Measurements from ENCODE around the gene MYLK4. TPM values are rescaled to one million over a fixed set of nuclear protein-coding genes. Genes with fewer than 3 reads are reported as not detected.

Gene MYLK4
- total and polyA plus RNA-seq, 2 of the 13 experiments (the other 11 are each of a cell fraction or from before 2014, with no cell fraction given), result 0.26 to 0.29 TPM

DNA sequence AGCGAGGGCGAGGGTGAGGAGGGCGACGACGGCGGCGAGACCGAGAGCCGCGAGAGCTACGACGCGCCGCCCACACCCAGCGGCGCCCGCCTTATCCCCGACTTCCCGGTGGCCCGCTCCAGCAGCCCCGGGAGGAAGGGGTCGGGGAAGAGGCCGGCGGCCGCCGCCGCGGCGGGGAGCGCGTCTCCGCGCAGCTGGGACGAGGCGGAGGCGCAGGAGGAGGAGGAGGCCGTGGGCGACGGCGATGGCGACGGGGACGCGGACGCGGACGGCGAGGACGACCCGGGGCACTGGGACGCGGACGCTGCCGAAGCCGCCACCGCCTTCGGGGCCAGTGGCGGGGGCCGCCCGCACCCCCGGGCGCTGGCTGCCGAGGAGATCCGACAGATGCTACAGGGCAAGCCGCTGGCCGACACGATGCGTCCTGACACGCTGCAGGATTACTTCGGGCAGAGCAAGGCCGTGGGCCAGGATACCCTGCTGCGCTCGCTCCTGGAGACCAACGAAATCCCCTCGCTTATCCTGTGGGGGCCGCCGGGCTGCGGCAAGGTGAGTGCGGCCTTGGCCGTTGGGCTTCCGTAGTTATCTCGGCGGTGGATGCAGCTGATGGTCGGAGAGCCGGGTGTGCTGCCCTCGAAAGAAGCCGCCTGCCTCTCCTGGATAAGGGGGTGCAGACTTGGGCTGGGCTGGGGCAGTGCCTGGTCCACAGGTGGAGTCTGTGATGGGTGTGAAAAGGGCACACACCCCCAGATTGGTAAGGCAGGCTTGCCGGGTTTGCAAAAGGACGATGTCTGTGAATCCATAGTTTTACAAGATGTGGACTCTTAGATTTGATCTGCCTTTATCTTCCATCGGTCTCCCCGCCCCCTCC is 15.4 kb upstream of the MYLK4 start (continued):
- TF ChIP-seq ZNF704 (CRISPR knock-in tag; IDR thresholded peaks at IDR 0.05; ENCODE audit: borderline replicate concordance), result 0 out of 2 replicates have a peak, but pooled peaks have one; percentile 4
- TF ChIP-seq ZFP1 (CRISPR knock-in tag; IDR thresholded peaks at IDR 0.05), result no peak
- TF ChIP-seq SALL1 (CRISPR knock-in tag; IDR thresholded peaks at IDR 0.05), result peak; percentile 73; the same call in 1 of the 2 replicates
- TF ChIP-seq ZNF619 (CRISPR knock-in tag; IDR thresholded peaks at IDR 0.05), result 0 out of 2 replicates have a peak, but pooled peaks have one; percentile 65
- no peak for TF ChIP-seq ZBTB44 (CRISPR knock-in tag; IDR thresholded peaks at IDR 0.05)
- 0 out of 2 replicates have a peak, but pooled peaks have one; percentile 76 for TF ChIP-seq ZNF558 (CRISPR knock-in tag; IDR thresholded peaks at IDR 0.05; ENCODE audit: borderline replicate concordance)
- TF ChIP-seq PITX1 (CRISPR knock-in tag; IDR thresholded peaks at IDR 0.05), result peak; percentile 66; the same call in 1 of the 2 replicates
- TF ChIP-seq, protein P1, sequence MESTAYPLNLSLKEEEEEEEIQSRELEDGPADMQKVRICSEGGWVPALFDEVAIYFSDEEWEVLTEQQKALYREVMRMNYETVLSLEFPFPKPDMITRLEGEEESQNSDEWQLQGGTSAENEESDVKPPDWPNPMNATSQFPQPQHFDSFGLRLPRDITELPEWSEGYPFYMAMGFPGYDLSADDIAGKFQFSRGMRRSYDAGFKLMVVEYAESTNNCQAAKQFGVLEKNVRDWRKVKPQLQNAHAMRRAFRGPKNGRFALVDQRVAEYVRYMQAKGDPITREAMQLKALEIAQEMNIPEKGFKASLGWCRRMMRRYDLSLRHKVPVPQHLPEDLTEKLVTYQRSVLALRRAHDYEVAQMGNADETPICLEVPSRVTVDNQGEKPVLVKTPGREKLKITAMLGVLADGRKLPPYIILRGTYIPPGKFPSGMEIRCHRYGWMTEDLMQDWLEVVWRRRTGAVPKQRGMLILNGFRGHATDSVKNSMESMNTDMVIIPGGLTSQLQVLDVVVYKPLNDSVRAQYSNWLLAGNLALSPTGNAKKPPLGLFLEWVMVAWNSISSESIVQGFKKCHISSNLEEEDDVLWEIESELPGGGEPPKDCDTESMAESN (CRISPR knock-in tag; conservative IDR thresholded peaks at IDR 0.05), result no peak
- TF ChIP-seq, protein P2, sequence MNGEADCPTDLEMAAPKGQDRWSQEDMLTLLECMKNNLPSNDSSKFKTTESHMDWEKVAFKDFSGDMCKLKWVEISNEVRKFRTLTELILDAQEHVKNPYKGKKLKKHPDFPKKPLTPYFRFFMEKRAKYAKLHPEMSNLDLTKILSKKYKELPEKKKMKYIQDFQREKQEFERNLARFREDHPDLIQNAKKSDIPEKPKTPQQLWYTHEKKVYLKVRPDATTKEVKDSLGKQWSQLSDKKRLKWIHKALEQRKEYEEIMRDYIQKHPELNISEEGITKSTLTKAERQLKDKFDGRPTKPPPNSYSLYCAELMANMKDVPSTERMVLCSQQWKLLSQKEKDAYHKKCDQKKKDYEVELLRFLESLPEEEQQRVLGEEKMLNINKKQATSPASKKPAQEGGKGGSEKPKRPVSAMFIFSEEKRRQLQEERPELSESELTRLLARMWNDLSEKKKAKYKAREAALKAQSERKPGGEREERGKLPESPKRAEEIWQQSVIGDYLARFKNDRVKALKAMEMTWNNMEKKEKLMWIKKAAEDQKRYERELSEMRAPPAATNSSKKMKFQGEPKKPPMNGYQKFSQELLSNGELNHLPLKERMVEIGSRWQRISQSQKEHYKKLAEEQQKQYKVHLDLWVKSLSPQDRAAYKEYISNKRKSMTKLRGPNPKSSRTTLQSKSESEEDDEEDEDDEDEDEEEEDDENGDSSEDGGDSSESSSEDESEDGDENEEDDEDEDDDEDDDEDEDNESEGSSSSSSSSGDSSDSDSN (CRISPR knock-in tag; IDR thresholded peaks at IDR 0.05), result peak; percentile 83
- peak; percentile 39; the same call in 1 of the 2 replicates for TF ChIP-seq ZNF768 (CRISPR knock-in tag; IDR thresholded peaks at IDR 0.05)
- peak; percentile 95 for TF ChIP-seq ZC3H13 (CRISPR knock-in tag; IDR thresholded peaks at IDR 0.05)
- TF ChIP-seq, protein P3, sequence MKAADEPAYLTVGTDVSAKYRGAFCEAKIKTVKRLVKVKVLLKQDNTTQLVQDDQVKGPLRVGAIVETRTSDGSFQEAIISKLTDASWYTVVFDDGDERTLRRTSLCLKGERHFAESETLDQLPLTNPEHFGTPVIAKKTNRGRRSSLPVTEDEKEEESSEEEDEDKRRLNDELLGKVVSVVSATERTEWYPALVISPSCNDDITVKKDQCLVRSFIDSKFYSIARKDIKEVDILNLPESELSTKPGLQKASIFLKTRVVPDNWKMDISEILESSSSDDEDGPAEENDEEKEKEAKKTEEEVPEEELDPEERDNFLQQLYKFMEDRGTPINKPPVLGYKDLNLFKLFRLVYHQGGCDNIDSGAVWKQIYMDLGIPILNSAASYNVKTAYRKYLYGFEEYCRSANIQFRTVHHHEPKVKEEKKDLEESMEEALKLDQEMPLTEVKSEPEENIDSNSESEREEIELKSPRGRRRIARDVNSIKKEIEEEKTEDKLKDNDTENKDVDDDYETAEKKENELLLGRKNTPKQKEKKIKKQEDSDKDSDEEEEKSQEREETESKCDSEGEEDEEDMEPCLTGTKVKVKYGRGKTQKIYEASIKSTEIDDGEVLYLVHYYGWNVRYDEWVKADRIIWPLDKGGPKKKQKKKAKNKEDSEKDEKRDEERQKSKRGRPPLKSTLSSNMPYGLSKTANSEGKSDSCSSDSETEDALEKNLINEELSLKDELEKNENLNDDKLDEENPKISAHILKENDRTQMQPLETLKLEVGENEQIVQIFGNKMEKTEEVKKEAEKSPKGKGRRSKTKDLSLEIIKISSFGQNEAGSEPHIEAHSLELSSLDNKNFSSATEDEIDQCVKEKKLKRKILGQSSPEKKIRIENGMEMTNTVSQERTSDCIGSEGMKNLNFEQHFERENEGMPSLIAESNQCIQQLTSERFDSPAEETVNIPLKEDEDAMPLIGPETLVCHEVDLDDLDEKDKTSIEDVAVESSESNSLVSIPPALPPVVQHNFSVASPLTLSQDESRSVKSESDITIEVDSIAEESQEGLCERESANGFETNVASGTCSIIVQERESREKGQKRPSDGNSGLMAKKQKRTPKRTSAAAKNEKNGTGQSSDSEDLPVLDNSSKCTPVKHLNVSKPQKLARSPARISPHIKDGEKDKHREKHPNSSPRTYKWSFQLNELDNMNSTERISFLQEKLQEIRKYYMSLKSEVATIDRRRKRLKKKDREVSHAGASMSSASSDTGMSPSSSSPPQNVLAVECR (CRISPR knock-in tag; IDR thresholded peaks at IDR 0.05; ENCODE audit: borderline replicate concordance), result peak; percentile 31; the same call in 1 of the 2 replicates
- peak; percentile 79; the same call in 1 of the 2 replicates for TF ChIP-seq ZFP90 (CRISPR knock-in tag; IDR thresholded peaks at IDR 0.05; ENCODE audit: borderline replicate concordance)
- no peak for TF ChIP-seq SOX6 (IDR thresholded peaks at IDR 0.05)
- TF ChIP-seq SOX6 (CRISPR knock-in tag; IDR thresholded peaks at IDR 0.05), result peak; percentile 55
- peak; percentile 62; the same call in 1 of the 2 replicates for TF ChIP-seq TARDBP (CRISPR knock-in tag; IDR thresholded peaks at IDR 0.05)

Data from HepG2 (cell line).